ENCODE results near the gene EMC9.

GRCh38 chr14:24185741-24186140 lies 44.4 kb upstream of the EMC9 start:
- TF ChIP-seq CTCF (IDR thresholded peaks at IDR 0.05; ENCODE audit: low read length), result no peak
- TF ChIP-seq EZH2 (optimal IDR thresholded peaks at IDR 0.05; ENCODE audit: low read depth, low read length), result no peak
